Keratinocyte (primary cell): Measurements from ENCODE around the gene CCDC28A.

Experiments
- EZH2 ChIP-seq: IDR thresholded peaks from one replicate; pipeline ENCODE4 v1.6.1; 2012; ENCODE audit warnings: inconsistent platforms, mild to moderate bottlenecking, low read length, moderate library complexity
- TF ChIP-seq, protein P1 (sequence below), 3 experiments: IDR thresholded peaks in 1 of 3; conservative IDR thresholded peaks in 1 of 3; optimal IDR thresholded peaks in 1 of 3; 2 replicates in 2 of 3; 3 replicates in 1 of 3; pipeline versions ENCODE3 to v1.5.1; 2011; ENCODE audit warnings: low read length in 3 of 3, mild to moderate bottlenecking in 3 of 3, moderate library complexity in 2 of 3, control low read depth in 1 of 3, inconsistent platforms in 1 of 3; ENCODE audit not compliant: insufficient read depth in 2 of 3; ENCODE audit errors: extremely low read depth in 1 of 3

DNA sequence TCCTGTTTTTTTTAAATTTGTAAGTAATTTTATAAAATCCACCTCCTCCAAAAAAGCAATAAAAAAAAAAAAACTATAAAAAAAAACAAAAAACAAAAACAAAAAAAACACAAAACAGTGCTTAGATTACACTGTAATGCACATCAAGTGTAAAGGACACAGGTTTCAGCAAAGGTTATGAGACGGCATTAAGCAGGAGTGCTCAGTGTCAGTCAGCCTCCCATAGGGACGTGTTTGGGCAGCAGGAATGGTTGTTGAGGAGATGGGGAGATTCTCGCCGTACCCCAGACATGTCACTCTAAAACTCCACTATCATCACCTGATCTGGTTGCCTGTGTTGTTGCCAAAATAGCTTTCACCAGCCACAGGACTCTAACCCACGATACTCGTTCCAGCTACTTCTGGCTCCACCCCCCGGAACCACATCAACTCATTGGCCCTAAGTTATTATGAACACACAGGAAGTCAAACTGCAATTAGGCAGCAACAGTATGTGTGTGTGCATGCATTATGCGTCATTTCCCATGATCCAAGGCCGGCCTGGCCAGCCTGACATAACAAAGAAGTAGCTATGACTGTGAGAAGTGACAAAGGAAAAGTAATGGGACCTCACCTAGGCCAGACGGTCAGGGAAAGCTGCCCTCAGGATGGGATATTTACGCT lies 51.0 kb downstream of the CCDC28A start:
- TF ChIP-seq, protein P1, sequence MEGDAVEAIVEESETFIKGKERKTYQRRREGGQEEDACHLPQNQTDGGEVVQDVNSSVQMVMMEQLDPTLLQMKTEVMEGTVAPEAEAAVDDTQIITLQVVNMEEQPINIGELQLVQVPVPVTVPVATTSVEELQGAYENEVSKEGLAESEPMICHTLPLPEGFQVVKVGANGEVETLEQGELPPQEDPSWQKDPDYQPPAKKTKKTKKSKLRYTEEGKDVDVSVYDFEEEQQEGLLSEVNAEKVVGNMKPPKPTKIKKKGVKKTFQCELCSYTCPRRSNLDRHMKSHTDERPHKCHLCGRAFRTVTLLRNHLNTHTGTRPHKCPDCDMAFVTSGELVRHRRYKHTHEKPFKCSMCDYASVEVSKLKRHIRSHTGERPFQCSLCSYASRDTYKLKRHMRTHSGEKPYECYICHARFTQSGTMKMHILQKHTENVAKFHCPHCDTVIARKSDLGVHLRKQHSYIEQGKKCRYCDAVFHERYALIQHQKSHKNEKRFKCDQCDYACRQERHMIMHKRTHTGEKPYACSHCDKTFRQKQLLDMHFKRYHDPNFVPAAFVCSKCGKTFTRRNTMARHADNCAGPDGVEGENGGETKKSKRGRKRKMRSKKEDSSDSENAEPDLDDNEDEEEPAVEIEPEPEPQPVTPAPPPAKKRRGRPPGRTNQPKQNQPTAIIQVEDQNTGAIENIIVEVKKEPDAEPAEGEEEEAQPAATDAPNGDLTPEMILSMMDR (optimal IDR thresholded peaks at IDR 0.05 in 1 of 3, IDR thresholded peaks at IDR 0.05 in 1 of 3, conservative IDR thresholded peaks at IDR 0.05 in 1 of 3; ENCODE audit: extremely low read depth in 1 of 3, insufficient read depth in 2 of 3, low read length in 3 of 3) = no peak
- no peak for TF ChIP-seq EZH2
